GM12878 (cell line): ENCODE data around the gene SLC29A1. TPM values are rescaled to one million over a fixed set of nuclear protein-coding genes. Genes with fewer than 3 reads are reported as not detected.

ENCODE experiments used
- BCL11A ChIP-seq: IDR thresholded peaks from 2 replicates; pipeline ENCODE4 v1.6.1; 2011; ENCODE audit warnings: low read depth, low read length
- CHD4 ChIP-seq: fragments of 200-600 bp; sonication (generic); IDR thresholded peaks from 2 replicates; pipeline ENCODE4 v1.6.1; 2016; ENCODE audit warnings: mild to moderate bottlenecking
- ESRRA ChIP-seq: IDR thresholded peaks from 2 replicates; pipeline ENCODE4 v1.6.1; 2012; ENCODE audit warnings: mild to moderate bottlenecking, low read length, improper control_type of control experiment
- IRF5 ChIP-seq: fragments of 450-650 bp; IDR thresholded peaks from 2 replicates; pipeline ENCODE4 v1.6.1; 2017; ENCODE audit warnings: borderline replicate concordance
- NKRF ChIP-seq: fragments of 450-650 bp; conservative IDR thresholded peaks from 2 replicates; pipeline ENCODE4 v1.6.1; 2017; ENCODE audit warnings: mild to moderate bottlenecking, moderate library complexity
- SPI1 ChIP-seq: IDR thresholded peaks from 2 replicates; pipeline ENCODE4 v1.6.1; 2011; ENCODE audit warnings: low read depth, mild to moderate bottlenecking, low read length, moderate library complexity, borderline replicate concordance; ENCODE audit not compliant: insufficient read depth
- SUZ12 ChIP-seq: fragments of 200-600 bp; sonication (generic); IDR thresholded peaks from one replicate; pipeline ENCODE4 v1.6.1; 2018; ENCODE audit warnings: antibody characterized with exemption, mild to moderate bottlenecking; ENCODE audit not compliant: unreplicated experiment
- polyA plus RNA-seq, 11 experiments: library from polyadenylated mRNA; depleted of rRNA in 4 of 11; unstranded in 6 of 11; stranded (reverse) in 5 of 11; fragments of >200 nt; fragmentation: Nextera tagmentation in 4 of 11; fragmentation: Illumina TruSeq in 1 of 11; extraction: Ambion mirVana in 4 of 11; extraction: Trizol in 1 of 11; gene quantifications; 1 replicate in 1 of 11; 2 replicates in 10 of 11; pipeline versions ENCODE4 v1.2.1 to v1.2.3, GENCODE V29; 2011 to 2016; ENCODE audit warnings: inconsistent platforms in 2 of 11, missing spikeins in 2 of 11, low read depth in 1 of 11
- total RNA-seq, 4 experiments: library from RNA; depleted of rRNA in 3 of 4; stranded (reverse); fragments of >200 nt in 3 of 4; fragmentation: Illumina TruSeq in 1 of 4; extraction: Trizol in 1 of 4; gene quantifications; 2 replicates each; pipeline versions ENCODE4 v1.2.1 to v1.2.3, GENCODE V29; 2013 to 2021

SLC29A1 gene
- total and polyA plus RNA-seq, 10 of the 15 experiments (the other 5 are each of a cell fraction or from before 2014, with no cell fraction given) = 10.0 to 132 (median 93.4) TPM

DNA sequence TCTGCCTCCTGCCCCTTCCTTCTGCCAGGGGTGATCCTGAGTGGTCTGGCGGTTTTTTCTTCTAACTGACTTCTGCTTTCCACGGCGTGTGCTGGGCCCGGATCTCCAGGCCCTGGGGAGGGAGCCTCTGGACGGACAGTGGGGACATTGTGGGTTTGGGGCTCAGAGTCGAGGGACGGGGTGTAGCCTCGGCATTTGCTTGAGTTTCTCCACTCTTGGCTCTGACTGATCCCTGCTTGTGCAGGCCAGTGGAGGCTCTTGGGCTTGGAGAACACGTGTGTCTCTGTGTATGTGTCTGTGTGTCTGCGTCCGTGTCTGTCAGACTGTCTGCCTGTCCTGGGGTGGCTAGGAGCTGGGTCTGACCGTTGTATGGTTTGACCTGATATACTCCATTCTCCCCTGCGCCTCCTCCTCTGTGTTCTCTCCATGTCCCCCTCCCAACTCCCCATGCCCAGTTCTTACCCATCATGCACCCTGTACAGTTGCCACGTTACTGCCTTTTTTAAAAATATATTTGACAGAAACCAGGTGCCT is 10.2 kb downstream of the SLC29A1 start (continued):
- TF ChIP-seq IRF5 = no peak
- TF ChIP-seq BCL11A = no peak
- TF ChIP-seq ESRRA = no peak
- no peak for TF ChIP-seq SPI1
- no peak for TF ChIP-seq NKRF
- no peak for TF ChIP-seq SUZ12
- no peak for TF ChIP-seq CHD4
